CD4-positive, alpha-beta T cell treated with Interleukin-1 beta for 1 hour (primary cell): Measurements from ENCODE around the gene RNF10.

Experiments
- DNase-seq, 2 donors: peaks; one replicate each; pipeline ENCODE4 v3.0.0-alpha.2; 2020 to 2022

RNF10 gene

DNA sequence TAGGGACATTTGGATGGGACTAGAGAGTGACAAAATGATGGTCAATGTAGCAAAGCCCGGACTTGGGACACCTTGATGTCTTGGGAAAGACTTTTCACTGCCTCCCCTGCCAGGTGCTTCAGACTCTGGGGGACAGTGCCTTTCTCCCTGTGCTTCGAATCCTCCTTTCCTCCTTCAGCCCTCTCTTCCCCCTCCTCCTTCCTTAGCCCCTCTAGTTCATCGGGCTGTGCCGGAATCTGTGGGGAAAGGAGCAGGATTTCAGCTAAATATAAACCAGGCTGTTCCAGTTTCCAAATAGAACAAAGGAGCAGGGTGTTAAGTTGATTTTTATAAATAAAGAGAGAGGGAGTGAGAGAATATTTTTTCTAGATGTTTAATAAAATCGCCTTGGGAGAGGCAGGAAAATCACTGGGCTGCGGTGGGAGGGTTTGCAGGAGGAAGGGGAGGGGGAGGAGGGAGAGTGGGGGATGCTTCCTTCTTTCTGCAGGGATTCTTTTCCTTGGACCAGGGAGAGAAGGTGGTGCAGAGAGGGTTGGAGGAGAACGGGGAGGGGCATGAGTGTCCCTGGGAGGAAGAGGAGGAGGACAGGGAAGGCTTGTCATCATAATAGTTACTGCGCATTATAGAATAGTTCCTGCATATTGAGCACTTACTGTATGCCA lies 84.9 kb downstream of the RNF10 start:
- no peak for DNase-seq

DNA sequence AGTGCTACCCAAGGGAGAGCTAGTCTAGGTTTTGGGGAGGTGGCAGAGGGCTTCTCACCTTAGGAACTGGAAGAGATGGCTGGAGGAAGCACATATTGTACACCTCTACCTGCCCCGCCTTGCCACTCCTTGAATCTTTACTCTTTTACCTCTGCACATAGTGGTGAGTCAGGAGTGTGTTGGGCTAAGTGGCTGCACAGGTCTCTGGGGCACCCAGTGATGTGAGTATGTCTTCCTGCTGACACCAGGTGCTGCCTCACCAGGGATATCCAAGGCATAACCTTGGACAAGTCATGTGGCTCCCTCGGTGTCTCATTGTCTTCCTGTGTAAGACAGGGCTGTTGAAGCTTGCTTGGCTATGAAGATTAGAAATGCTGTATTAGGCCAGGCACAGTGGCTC lies 86.5 kb downstream of the RNF10 start:
- no peak for DNase-seq

DNA sequence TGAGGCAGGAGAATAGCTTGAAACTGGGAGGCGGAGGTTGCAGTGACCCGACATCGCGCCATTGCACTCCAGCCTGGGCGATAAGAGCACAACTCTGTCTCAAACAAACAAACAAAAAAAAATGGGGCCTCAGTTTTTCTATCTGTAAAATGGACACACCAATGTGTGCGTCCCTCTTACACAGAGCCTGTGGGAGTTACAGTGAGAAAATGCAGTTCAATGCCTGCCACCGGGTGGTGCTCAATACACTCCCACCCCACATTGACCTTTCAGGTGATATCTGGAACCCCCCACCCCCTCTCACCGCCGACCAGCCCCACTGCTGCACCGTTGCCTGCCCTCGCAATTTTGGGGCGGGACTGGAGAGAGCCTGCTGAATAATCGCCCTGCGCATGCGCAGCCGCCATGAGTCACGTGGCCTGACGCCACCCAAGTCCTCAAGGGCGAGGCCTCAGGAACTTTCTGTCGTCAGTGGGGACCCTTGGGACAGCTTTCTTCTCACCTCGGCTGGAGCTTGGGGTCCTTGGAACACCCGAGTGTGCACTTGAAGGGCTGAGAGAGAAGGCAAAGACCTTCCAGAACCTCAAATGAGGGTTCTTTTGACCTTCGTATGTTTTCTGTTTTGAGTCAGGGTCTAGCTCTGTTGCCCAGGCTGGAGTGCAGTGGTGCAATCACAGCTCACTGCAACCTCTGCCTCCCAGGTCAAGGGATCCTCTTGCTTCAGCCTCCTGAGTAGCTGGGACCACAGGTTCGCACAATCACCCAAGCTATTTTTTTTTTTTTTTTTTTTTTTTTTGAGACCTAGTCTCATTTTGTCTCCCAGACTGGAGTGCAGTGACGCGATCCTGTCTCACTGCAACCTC lies 91.6 kb downstream of the RNF10 start:
- DNase-seq: peak; percentile 20 to 38
